ENCODE results near the gene KCNA5. TPM values are rescaled to one million over a fixed set of nuclear protein-coding genes. Genes with fewer than 3 reads are reported as not detected.

The KCNA5 gene
- total and polyA plus RNA-seq, 2 donors (not counting 1 experiment from before 2014, with no cell fraction given), result not detected

DNA sequence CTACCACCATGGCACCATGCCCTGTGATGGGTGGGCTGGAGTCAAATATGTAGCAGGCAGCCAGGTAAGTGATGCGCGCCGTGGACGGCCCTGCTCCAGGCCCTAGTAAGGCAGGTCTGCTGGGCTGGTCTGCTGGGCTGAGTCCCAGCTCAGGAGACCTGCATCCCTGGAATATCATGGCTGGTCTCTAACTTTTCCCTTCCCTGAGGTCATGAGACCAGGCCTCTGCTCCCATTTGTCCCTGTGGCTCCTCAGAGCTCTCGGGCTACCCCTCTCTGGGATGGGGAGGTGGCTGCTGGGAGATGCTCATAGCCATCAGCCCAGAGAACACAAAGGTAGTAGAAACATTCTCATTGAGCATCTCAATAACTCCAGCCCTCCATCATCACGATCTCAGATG is 19.8 kb upstream of the KCNA5 start:
- H2AFZ ChIP-seq (ENCODE audit: low read length), result no peak overlapping the region
- TF ChIP-seq, protein P1, sequence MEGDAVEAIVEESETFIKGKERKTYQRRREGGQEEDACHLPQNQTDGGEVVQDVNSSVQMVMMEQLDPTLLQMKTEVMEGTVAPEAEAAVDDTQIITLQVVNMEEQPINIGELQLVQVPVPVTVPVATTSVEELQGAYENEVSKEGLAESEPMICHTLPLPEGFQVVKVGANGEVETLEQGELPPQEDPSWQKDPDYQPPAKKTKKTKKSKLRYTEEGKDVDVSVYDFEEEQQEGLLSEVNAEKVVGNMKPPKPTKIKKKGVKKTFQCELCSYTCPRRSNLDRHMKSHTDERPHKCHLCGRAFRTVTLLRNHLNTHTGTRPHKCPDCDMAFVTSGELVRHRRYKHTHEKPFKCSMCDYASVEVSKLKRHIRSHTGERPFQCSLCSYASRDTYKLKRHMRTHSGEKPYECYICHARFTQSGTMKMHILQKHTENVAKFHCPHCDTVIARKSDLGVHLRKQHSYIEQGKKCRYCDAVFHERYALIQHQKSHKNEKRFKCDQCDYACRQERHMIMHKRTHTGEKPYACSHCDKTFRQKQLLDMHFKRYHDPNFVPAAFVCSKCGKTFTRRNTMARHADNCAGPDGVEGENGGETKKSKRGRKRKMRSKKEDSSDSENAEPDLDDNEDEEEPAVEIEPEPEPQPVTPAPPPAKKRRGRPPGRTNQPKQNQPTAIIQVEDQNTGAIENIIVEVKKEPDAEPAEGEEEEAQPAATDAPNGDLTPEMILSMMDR (conservative IDR thresholded peaks at IDR 0.05 in 1 of 2, IDR thresholded peaks at IDR 0.05 in 1 of 2; ENCODE audit: low read depth in 1 of 2, low read length in 2 of 2), result no peak
- TF ChIP-seq EZH2 (IDR thresholded peaks at IDR 0.05; ENCODE audit: low read length, missing control alignments), result no peak

GRCh38 chr12:5026342-5026938 is 17.2 kb upstream of the KCNA5 start:
- no peak overlapping the region for H2AFZ ChIP-seq (ENCODE audit: low read length)
- peak in 1 of 2 donors; percentile 29 for DNase-seq (ENCODE audit: low read depth in 2 of 2)
- H3K27ac ChIP-seq (ENCODE audit: insufficient read depth, low read length), result no peak overlapping the region
- no peaks in the 10 kb centered on the region for H3K9me3 ChIP-seq (ENCODE audit: control insufficient read depth, insufficient read depth, low read depth, low read length)
- no peak overlapping the region for H3K9ac ChIP-seq (ENCODE audit: insufficient read depth, low read length)
- TF ChIP-seq, protein P1 (conservative IDR thresholded peaks at IDR 0.05 in 1 of 2, IDR thresholded peaks at IDR 0.05 in 1 of 2; ENCODE audit: low read depth in 1 of 2, low read length in 2 of 2), result no peak
- no peak for TF ChIP-seq EZH2 (IDR thresholded peaks at IDR 0.05; ENCODE audit: low read length, missing control alignments)
- no peak overlapping the region for H3K4me2 ChIP-seq (ENCODE audit: extremely low read depth, insufficient read depth, low read length)
- no peaks in the 10 kb centered on the region for H3K27me3 ChIP-seq (ENCODE audit: control insufficient read depth, insufficient read depth, low read length)
- no peaks in the 10 kb centered on the region for H3K4me1 ChIP-seq (ENCODE audit: control insufficient read depth, extremely low read depth, insufficient read depth, low read length)
- H3K36me3 ChIP-seq (ENCODE audit: control insufficient read depth, insufficient read depth, low read length), result no peaks in the 10 kb centered on the region
- no peak overlapping the region for H3K4me3 ChIP-seq (replicated peaks in 1 of 4; ENCODE audit: control extremely low read depth in 1 of 4, insufficient read depth in 1 of 4, low read depth in 3 of 4, low read length in 4 of 4)
- H3K79me2 ChIP-seq (ENCODE audit: control insufficient read depth, insufficient read depth, low read length), result no peaks in the 10 kb centered on the region
- H4K20me1 ChIP-seq (ENCODE audit: control insufficient read depth, extremely low read depth, insufficient read depth, low read length), result no peaks in the 10 kb centered on the region

More for the DNA sequence above, 19.8 kb upstream of the KCNA5 start:
- H3K9me3 ChIP-seq (ENCODE audit: control insufficient read depth, insufficient read depth, low read depth, low read length), result no peaks in the 10 kb centered on the region
- no peak overlapping the region for H3K4me3 ChIP-seq (replicated peaks in 1 of 4; ENCODE audit: control extremely low read depth in 1 of 4, insufficient read depth in 1 of 4, low read depth in 3 of 4, low read length in 4 of 4)
- no peaks in the 10 kb centered on the region for H3K4me1 ChIP-seq (ENCODE audit: control insufficient read depth, extremely low read depth, insufficient read depth, low read length)
- H4K20me1 ChIP-seq (ENCODE audit: control insufficient read depth, extremely low read depth, insufficient read depth, low read length), result no peaks in the 10 kb centered on the region
- no peak for DNase-seq (ENCODE audit: low read depth in 2 of 2)
- H3K4me2 ChIP-seq (ENCODE audit: extremely low read depth, insufficient read depth, low read length), result no peak overlapping the region
- no peaks in the 10 kb centered on the region for H3K79me2 ChIP-seq (ENCODE audit: control insufficient read depth, insufficient read depth, low read length)
- H3K9ac ChIP-seq (ENCODE audit: insufficient read depth, low read length), result no peak overlapping the region
- no peaks in the 10 kb centered on the region for H3K36me3 ChIP-seq (ENCODE audit: control insufficient read depth, insufficient read depth, low read length)
- H3K27me3 ChIP-seq (ENCODE audit: control insufficient read depth, insufficient read depth, low read length), result no peaks in the 10 kb centered on the region
- H3K27ac ChIP-seq (ENCODE audit: insufficient read depth, low read length), result no peak overlapping the region

DNA sequence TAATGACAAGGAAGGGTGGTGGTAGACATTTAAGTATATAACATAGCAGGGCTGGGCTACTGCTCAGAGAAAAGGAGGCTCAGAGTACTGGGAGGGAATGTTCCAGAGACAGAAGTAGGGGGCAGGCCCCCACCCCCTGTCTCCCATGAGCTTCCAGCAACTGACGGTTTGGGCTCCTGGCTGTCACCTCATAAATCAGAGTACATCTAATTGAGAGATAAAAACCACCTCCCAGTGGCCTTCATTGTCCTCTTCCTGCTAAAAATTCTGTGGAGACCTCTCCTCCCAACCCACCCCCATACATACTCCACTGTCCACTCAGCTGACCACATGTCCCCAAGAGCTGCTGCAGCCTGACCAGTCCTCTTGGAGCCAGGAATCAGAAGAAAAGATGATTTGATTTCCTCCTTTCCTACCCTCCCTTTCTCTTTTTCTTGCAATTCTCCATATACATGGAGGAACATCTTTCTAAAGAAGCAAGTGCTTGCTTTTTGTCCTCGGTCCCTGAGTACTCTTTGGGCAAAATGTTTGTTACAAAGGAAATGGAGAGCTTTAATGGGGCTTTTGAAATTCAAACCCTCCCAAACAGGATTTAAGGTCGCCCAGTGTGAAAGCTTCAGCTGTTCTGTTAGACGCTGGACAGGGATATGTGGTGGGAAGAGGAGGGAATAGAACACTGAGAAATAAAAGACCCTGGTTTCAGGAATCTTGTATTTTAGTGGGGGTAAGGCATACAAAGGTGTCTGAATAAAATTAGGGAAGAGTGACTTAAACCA is 16.4 kb upstream of the KCNA5 start:
- Histone ChIP-seq H3K27me3 (ENCODE audit: control insufficient read depth, insufficient read depth, low read length) (no peaks in the 10 kb centered on the region), H3K27ac (ENCODE audit: insufficient read depth, low read length) (no peak overlapping the region), H3K79me2 (ENCODE audit: control insufficient read depth, insufficient read depth, low read length) (no peaks in the 10 kb centered on the region), H3K9me3 (ENCODE audit: control insufficient read depth, insufficient read depth, low read depth, low read length) (no peaks in the 10 kb centered on the region), H4K20me1 (ENCODE audit: control insufficient read depth, extremely low read depth, insufficient read depth, low read length) (no peaks in the 10 kb centered on the region), H3K4me1 (ENCODE audit: control insufficient read depth, extremely low read depth, insufficient read depth, low read length) (no peaks in the 10 kb centered on the region), H3K4me3 (replicated peaks in 1 of 4; ENCODE audit: control extremely low read depth in 1 of 4, insufficient read depth in 1 of 4, low read depth in 3 of 4, low read length in 4 of 4) (no peak overlapping the region), H3K36me3 (ENCODE audit: control insufficient read depth, insufficient read depth, low read length) (no peaks in the 10 kb centered on the region), H2AFZ (ENCODE audit: low read length) (no peak overlapping the region), H3K9ac (ENCODE audit: insufficient read depth, low read length) (no peak overlapping the region), H3K4me2 (ENCODE audit: extremely low read depth, insufficient read depth, low read length) (no peak overlapping the region)
- no peak for DNase-seq (ENCODE audit: low read depth in 2 of 2)
- TF ChIP-seq, protein P1 (conservative IDR thresholded peaks at IDR 0.05 in 1 of 2, IDR thresholded peaks at IDR 0.05 in 1 of 2; ENCODE audit: low read depth in 1 of 2, low read length in 2 of 2), result no peak
- TF ChIP-seq EZH2 (IDR thresholded peaks at IDR 0.05; ENCODE audit: low read length, missing control alignments), result no peak

Measured in fibroblast of lung (primary cell).